DLD1 (cell line): Measurements from ENCODE around the gene TTBK1.
"Not testable (repeated sequence)": the region's sequence is repeated elsewhere in the genome, so short reads cannot be mapped to it uniquely, and the experiment has no call there.

ENCODE experiments used
- in situ Hi-C: cut with HindIII; loops from 2 replicates; pipeline ENCODE4 v1.10.0; 2017; ENCODE audit warnings: low sequenced_read_pairs

TTBK1 gene

GRCh38 chr6:43301081-43301870 is 58.0 kb downstream of the TTBK1 start:
- in situ Hi-C loops: no loop called here

GRCh38 chr6:43302126-43302525 is 58.8 kb downstream of the TTBK1 start:
- in situ Hi-C loops: no loop called here

DNA sequence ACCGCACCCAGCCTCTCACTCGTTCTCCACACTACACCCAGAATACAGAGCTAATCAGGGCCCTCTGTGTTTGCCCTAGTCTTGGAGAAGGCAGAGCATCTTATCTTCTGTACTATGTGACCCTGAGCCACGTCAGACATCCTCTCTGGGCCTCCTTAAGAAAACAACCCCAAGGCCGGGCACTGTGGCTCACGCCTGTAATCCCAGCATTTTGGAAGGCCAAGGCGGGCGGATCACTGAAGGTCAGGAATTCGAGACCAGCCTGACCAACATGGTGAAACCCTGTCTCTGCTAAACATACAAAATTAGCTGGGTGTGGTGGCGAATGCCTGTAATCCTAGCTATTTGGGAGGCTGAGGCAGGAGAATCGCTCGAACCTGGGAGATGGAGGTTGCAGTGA is 59.7 kb downstream of the TTBK1 start:
- in situ Hi-C loops: not testable (repeated sequence)

DNA sequence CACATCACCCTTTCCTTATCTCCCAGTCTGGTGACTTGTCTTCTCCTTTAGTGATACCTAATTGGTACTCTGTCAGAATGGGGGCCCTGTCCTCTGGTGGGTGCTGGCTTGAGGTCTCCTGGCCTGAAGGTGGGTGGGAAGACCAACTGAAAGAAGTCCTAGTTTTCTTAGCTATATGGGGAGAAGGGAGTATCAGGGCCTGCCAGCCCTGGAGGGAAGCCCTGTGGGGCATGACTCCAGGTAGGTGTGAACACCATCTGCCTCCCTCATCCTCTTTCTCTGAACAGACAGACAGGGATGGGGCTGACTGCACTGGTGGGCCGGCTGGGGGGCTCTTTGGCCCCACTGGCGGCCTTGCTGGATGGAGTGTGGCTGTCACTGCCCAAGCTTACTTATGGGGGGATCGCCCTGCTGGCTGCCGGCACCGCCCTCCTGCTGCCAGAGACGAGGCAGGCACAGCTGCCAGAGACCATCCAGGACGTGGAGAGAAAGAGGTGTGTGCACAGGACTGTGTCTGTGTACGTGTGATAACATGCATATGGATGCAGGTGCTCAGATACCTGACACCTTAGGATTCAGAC is 60.6 kb downstream of the TTBK1 start:
- in situ Hi-C loops: no loop called here

GRCh38 chr6:43304361-43304760 is 61.1 kb downstream of the TTBK1 start:
- in situ Hi-C loops: no loop called here

DNA sequence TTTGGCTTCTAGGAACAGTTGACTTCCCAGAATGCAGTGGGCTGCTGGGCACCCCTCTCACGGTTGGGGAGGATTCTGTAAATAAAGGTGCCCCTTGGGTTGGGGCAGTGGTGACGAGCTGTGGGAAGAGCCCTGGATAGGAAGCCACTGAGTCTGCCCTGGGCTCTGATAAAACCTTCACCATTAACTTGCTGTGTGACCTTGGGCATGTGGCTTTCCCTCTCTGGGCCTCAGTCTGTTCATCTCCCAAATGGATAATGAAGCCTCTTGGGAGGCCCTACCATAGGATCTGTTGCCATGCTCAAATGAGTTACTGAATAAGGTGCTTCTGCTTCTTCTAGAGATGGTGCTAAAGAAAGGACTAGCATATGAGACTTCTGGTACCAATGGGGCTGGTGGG is 61.6 kb downstream of the TTBK1 start:
- in situ Hi-C loops: no loop called here

GRCh38 chr6:43306086-43306485 is 62.8 kb downstream of the TTBK1 start:
- in situ Hi-C loops: no loop called here

- in situ Hi-C loops: no loop called here
Measured at GRCh38 chr6:43307451-43308100, 64.3 kb downstream of the TTBK1 start.

GRCh38 chr6:43308101-43308989 is 65.1 kb downstream of the TTBK1 start, which contains the start of gene CRIP3:
Gene CRIP3 (minus strand): TSS chr6:43308826. CDS start chr6:43308792, 34 bp downstream.
- in situ Hi-C loops: no loop called here

- in situ Hi-C loops: no loop called here
Measured at GRCh38 chr6:43308990-43309477, 65.8 kb downstream of the TTBK1 start.

GRCh38 chr6:43310134-43310533 is 66.9 kb downstream of the TTBK1 start:
- in situ Hi-C loops: no loop called here

DNA sequence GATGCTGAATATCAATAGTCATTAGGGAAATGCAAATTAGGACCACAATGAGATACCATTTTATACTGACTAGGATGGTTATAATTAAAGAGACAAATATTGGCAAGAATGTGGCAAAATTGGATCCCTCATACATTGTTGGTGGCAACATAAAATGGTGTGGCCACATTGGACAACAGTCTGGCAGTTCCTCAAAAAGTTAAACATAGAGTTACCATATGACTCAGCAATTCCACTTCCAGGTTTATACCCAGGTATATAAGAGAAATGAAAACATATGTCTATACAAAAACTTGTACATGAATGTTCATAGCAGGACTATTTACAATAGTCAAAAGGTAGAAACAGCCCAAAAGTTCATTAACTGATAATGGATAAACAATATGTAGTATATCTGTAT is 67.3 kb downstream of the TTBK1 start:
- in situ Hi-C loops: no loop called here

DNA sequence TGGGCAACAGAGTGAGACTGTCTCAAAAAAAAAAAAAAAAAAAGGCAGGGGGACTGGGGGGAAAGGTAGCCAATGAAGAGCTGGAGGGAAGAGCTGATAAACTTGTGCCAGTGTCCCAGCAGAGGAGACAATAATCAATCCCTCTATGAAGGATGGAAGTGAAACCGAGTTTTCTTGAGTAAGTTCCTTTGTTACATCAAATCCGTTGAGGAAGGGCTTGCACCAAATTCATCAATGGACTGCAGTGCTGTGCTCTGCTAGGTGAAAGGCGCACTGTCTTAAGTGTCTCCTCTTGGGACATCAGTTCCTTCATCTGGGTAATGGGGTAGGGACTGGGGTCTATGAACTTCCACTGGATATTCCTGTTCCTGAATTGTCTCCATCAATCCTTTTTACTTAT is 68.4 kb downstream of the TTBK1 start:
- in situ Hi-C loops: no loop called here

DNA sequence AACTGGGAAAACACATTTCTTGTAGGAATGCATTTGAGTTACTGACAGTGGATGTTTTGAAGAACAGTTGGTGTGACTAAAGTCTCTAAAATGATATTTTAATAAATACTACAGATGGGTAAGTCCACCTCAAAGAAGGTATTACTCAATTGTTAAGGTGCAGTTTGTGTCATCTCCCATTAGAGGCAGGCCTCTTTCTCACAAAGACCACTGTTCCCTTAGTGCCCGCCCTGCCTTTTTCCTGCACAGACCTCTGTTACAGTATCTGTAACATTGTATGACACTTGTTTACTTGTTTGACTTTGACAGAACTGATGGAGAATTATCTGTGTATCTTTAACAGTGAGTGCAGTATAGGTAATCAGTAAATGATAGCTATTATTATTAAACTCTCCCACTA is 70.5 kb downstream of the TTBK1 start:
- in situ Hi-C loops: no loop called here

DNA sequence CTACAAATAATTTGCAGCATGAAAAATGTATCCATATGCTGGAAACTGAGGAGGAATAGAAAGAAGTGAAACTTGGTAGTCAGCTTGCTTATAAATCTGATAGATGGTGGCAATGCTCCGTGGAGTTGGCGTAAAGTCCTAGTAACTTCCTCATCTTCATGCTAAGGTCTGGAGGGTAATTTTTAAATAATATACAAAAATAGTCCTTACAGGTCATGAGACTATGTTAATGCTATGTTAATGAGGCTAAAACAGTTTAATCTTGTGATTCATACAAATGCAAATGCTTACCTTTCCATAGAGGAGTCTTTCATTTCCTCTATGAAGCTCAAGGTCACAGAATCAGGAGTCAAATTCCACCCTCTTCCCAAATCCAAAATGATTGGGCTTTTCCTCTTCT is 74.7 kb downstream of the TTBK1 start:
- in situ Hi-C loops: no loop called here

GRCh38 chr6:43325876-43326275 is 82.6 kb downstream of the TTBK1 start:
- in situ Hi-C loops: no loop called here

DNA sequence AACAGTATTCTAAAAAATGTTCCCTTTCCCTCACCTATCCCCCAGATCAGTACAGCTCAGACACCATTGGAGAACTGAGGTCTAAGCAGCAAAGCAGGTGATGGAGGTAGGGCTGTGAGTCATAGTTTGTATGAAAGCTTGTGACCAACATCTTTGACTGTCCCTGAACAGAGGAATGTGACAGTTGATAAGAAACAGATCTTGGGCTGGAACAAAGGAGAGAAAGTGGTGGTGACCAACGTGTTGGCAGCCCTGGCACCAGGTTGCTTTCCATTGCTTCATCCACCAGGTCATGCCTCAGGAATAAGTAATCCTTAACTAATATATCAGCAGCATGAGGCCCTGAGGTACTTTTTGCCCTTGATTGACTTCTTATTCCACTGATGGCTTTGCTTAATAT is 85.2 kb downstream of the TTBK1 start:
- in situ Hi-C loops: no loop called here

GRCh38 chr6:43331470-43331869 is 88.2 kb downstream of the TTBK1 start:
- in situ Hi-C loops: no loop called here

DNA sequence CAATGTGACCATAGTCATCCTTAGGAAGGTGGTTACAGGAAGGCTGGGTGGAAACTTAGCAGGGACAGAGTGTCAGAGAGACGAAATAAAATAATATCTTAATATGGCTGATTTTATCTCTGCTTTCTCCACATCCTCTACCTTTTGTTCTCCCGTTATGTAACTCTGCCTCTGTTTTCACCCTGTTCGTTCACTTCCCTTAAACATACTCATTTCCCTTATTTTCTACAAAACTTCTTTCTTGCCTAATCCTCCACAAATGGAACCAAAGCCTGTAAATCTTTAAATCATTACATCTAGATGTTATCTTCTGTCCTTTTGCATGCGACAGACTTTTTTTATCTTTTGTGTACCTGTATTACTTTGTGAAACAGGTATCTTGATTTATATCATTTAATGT is 88.6 kb downstream of the TTBK1 start:
- in situ Hi-C loops: no loop called here

DNA sequence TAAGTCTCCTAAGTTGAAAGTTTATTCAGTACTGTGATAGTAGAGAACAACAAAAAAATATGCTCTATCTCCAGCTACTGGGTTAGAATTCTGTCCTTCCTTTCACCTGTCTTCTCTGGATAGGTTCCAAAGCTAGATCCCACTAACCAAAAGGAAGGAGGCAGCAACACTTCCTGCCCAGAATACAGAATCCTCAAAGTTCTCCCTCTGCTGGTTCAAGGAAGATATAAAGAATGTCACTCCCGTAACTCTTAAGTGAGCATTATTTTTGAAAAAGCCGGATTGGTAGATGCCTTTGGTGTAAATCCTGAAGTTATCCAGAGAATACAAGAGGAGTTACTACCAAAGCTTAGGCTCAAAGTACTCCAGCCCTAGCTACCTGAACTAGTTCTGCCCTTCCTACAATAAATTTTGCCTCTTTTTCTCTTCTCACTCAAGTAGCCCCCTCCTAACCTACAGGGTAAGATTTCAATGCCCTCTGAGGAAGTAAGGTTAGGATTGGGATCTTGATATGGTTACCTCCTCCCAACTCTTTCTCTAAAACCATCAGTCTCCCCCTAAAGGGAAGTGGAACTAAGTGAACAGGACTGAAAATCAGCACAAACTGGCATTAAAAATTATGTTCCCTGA is 91.3 kb downstream of the TTBK1 start:
- in situ Hi-C loops: no loop called here
